WTC11 (cell line): ENCODE measurements around the gene GTPBP3. TPM values are rescaled to one million over a fixed set of nuclear protein-coding genes. Genes with fewer than 3 reads are reported as not detected.

Source experiments
- ATAC-seq: fragments of 200-7000 bp; cut with Tn5 transposase; 2 replicates; pipeline ENCODE4 v1.10.0; 2021; ENCODE audit warnings: mild to moderate bottlenecking, moderate library complexity
- CTCF ChIA-PET: fragments of 300-600 bp; sonication (Branson Sonifier 250); formaldehyde crosslinking; loops from one replicate; lab custom pipeline; 2021; ENCODE audit warnings: antibody characterized with exemption; lab: Charles Lee
- POLR2A ChIA-PET: fragments of 350-600 bp; sonication (Branson Sonifier 250); formaldehyde crosslinking; loops from one replicate; lab custom pipeline; 2021; ENCODE audit warnings: antibody characterized with exemption; lab: Charles Lee
- DNase-seq: peaks from one replicate; pipeline ENCODE4 v3.0.0; 2021; ENCODE audit warnings: low spot score
- H3K27ac Mint-ChIP-seq: 2 replicates; pipeline ENCODE4 v1.8.0; 2021; ENCODE audit warnings: mixed read lengths
- H3K27me3 Mint-ChIP-seq: 2 replicates; pipeline ENCODE4 v1.8.0; 2021; ENCODE audit warnings: low read depth, mild to moderate bottlenecking, moderate library complexity, mixed read lengths
- H3K36me3 Mint-ChIP-seq: 2 replicates; pipeline ENCODE4 v1.8.0; 2021; ENCODE audit warnings: mixed read lengths
- H3K4me1 Mint-ChIP-seq: 2 replicates; pipeline ENCODE4 v1.8.0; 2022; ENCODE audit warnings: mixed read lengths
- H3K4me3 Mint-ChIP-seq: 2 replicates; pipeline ENCODE4 v1.8.0; 2021; ENCODE audit warnings: mild to moderate bottlenecking, moderate library complexity, mixed read lengths
- H3K9me3 Mint-ChIP-seq: 2 replicates; pipeline ENCODE4 v1.8.0; 2021; ENCODE audit warnings: mixed read lengths
- CREM ChIP-seq: sonication (generic); formaldehyde crosslinking; IDR thresholded peaks from 2 replicates; pipeline ENCODE4 v1.8.1; 2022; ENCODE audit warnings: mild to moderate bottlenecking, missing genetic modification reagents, moderate library complexity
- ESRRA ChIP-seq: sonication (generic); formaldehyde crosslinking; IDR thresholded peaks from 2 replicates; pipeline ENCODE4 v1.8.1; 2022; ENCODE audit warnings: mild to moderate bottlenecking, missing genetic modification reagents, borderline replicate concordance
- GRHL2 ChIP-seq: fragments of 250-450 bp; sonication (Bioruptor Pico); IDR thresholded peaks from 2 replicates; pipeline ENCODE4 v1.8.0; 2022; ENCODE audit warnings: mild to moderate bottlenecking, moderate library complexity; ENCODE audit not compliant: insufficient replicate concordance, severe bottlenecking
- GTF2I ChIP-seq: fragments of 250-450 bp; sonication (Bioruptor Pico); conservative IDR thresholded peaks from 2 replicates; pipeline ENCODE4 v1.4.0; 2021; ENCODE audit warnings: mild to moderate bottlenecking
- MYBL2 ChIP-seq: sonication (generic); formaldehyde crosslinking; IDR thresholded peaks from 2 replicates; pipeline ENCODE4 v1.8.1; 2023; ENCODE audit warnings: mild to moderate bottlenecking, moderate library complexity, missing genetic modification reagents
- NFE2L1 ChIP-seq: sonication (generic); formaldehyde crosslinking; IDR thresholded peaks from 2 replicates; pipeline ENCODE4 v1.8.1; 2023; ENCODE audit warnings: missing genetic modification reagents
- NR3C1 ChIP-seq: sonication (generic); formaldehyde crosslinking; conservative IDR thresholded peaks from 2 replicates; pipeline ENCODE4 v1.8.1; 2023; ENCODE audit warnings: low read depth, mild to moderate bottlenecking, missing genetic modification reagents
- TP53 ChIP-seq: sonication (generic); formaldehyde crosslinking; IDR thresholded peaks from 2 replicates; pipeline ENCODE4 v1.8.1; 2023; ENCODE audit warnings: mild to moderate bottlenecking, missing genetic modification reagents
- ZNF121 ChIP-seq: sonication (generic); formaldehyde crosslinking; IDR thresholded peaks from 2 replicates; pipeline ENCODE4 v1.8.0; 2023; ENCODE audit warnings: missing genetic modification reagents
- ZNF232 ChIP-seq: sonication (generic); formaldehyde crosslinking; IDR thresholded peaks from 2 replicates; pipeline ENCODE4 v1.8.0; 2022; ENCODE audit warnings: mild to moderate bottlenecking, missing genetic modification reagents
- ZNF416 ChIP-seq: fragments of 250-450 bp; sonication (Bioruptor Pico); IDR thresholded peaks from 2 replicates; pipeline ENCODE4 v1.9.0; 2021; ENCODE audit warnings: mild to moderate bottlenecking, inconsistent platforms
- ZNF423 ChIP-seq: fragments of 250-450 bp; sonication (Bioruptor Pico); IDR thresholded peaks from 2 replicates; pipeline ENCODE4 v2.1.2; 2022; ENCODE audit warnings: mild to moderate bottlenecking, moderate library complexity
- total RNA-seq: library from RNA; stranded (reverse); gene quantifications from 3 replicates; pipeline ENCODE4 v1.2.3, GENCODE V29; 2021
- TF ChIP-seq, protein P1 (sequence below): sonication (generic); formaldehyde crosslinking; IDR thresholded peaks from 2 replicates; pipeline ENCODE4 v1.8.0; 2023; ENCODE audit warnings: missing genetic modification reagents
- TF ChIP-seq, protein P2 (sequence below): fragments of 200-600 bp; IDR thresholded peaks from 2 replicates; pipeline ENCODE4 v1.8.0; 2022; ENCODE audit warnings: antibody characterized with exemption
- TF ChIP-seq, protein P3 (sequence below): sonication (generic); formaldehyde crosslinking; IDR thresholded peaks from 2 replicates; pipeline ENCODE4 v1.8.0; 2022; ENCODE audit warnings: mild to moderate bottlenecking, missing genetic modification reagents
- TF ChIP-seq, protein P4 (sequence below): sonication (generic); formaldehyde crosslinking; IDR thresholded peaks from 2 replicates; pipeline ENCODE4 v1.8.1; 2023; ENCODE audit warnings: mild to moderate bottlenecking, missing genetic modification reagents, borderline replicate concordance

Gene GTPBP3
- total RNA-seq, 1 experiment from 2014 or later, result 93.0 TPM

DNA sequence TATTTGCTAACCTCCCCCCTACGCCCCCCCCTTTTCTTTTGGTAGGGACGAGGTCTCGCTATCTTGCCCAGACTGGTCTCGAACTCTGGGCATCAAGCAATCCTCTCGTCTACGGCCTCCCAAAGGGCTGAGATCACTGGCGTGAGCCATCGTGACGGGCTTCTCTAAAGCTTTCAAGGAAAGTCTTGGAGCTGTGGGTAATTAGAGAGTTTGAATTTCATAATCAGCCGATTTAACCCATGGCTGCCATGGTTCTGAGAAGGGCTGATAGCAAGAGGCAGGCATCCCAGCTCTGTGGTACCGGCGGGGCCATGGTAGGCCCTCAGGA lies 33.4 kb upstream of the GTPBP3 start:
- H3K27ac Mint-ChIP-seq, result peak overlapping the region; percentile 57; the same call in 1 of the 2 replicates
- peak overlapping the region; percentile 68 for H3K4me3 Mint-ChIP-seq
- TF ChIP-seq GRHL2, result no peak
- no peak for TF ChIP-seq NR3C1
- TF ChIP-seq, protein P1, sequence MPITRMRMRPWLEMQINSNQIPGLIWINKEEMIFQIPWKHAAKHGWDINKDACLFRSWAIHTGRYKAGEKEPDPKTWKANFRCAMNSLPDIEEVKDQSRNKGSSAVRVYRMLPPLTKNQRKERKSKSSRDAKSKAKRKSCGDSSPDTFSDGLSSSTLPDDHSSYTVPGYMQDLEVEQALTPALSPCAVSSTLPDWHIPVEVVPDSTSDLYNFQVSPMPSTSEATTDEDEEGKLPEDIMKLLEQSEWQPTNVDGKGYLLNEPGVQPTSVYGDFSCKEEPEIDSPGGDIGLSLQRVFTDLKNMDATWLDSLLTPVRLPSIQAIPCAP (CRISPR knock-in tag), result no peak
- TF ChIP-seq, protein P2, sequence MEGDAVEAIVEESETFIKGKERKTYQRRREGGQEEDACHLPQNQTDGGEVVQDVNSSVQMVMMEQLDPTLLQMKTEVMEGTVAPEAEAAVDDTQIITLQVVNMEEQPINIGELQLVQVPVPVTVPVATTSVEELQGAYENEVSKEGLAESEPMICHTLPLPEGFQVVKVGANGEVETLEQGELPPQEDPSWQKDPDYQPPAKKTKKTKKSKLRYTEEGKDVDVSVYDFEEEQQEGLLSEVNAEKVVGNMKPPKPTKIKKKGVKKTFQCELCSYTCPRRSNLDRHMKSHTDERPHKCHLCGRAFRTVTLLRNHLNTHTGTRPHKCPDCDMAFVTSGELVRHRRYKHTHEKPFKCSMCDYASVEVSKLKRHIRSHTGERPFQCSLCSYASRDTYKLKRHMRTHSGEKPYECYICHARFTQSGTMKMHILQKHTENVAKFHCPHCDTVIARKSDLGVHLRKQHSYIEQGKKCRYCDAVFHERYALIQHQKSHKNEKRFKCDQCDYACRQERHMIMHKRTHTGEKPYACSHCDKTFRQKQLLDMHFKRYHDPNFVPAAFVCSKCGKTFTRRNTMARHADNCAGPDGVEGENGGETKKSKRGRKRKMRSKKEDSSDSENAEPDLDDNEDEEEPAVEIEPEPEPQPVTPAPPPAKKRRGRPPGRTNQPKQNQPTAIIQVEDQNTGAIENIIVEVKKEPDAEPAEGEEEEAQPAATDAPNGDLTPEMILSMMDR, result 0 out of 2 replicates have a peak, but pooled peaks have one; percentile 2
- H3K36me3 Mint-ChIP-seq, result peaks cover 6% of the 10 kb centered on the region
- H3K9me3 Mint-ChIP-seq, result no peaks in the 10 kb centered on the region
- CTCF ChIA-PET, result interaction anchor here (0.7 to 2.1 kb wide), 7 partner anchors 11 to 178 kb away, joined by 3 to 8 read pairs (median 4); no protein-coding TSS in a partner anchor
- peaks cover 37% of the 10 kb centered on the region for H3K4me1 Mint-ChIP-seq
- POLR2A ChIA-PET, result no interaction called here
- no peak for DNase-seq
- no peak for ATAC-seq
- no peaks in the 10 kb centered on the region for H3K27me3 Mint-ChIP-seq

DNA sequence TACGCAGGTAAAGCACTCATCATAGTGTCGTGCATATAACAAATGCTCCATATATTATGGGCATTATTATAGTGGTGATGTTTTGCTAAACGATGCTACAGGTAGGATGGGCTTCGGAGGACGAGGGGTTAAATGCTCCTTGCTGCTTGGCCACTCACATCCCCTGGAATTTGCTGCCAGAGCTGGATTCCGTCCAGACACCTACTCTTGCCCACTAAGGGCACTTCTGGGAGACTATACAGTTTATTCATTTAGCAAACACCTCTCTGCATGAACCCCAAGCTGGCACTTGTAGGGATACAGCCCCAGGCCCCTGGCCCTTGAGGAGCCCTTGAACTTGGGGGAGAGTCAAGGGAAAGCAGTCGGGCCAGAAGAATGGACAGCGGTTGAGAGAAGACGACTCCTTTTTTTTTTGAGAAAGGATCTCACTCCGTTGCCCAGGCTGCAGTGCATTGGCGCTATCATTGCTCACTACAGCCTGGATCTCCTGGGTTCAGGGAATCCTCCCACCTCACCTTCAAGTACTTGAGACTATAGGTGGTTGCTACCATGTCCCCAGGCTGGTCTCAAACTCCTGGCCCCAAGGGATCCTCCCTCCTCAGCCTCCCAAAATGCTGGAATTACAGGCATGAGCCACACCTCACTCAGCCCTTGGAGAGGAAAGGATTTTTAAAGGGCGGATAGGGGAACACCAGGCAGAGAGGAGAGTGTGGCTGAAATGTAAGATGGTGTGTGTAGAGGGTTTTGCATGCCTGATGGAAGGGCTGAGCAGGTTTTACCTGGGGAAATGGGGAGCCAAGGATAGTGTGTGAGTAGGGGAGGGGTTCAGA lies 32.8 kb upstream of the GTPBP3 start:
- peak overlapping the region; percentile 81 for H3K27ac Mint-ChIP-seq
- no peak for DNase-seq
- H3K4me1 Mint-ChIP-seq, result peaks cover 39% of the 10 kb centered on the region
- H3K36me3 Mint-ChIP-seq, result peaks cover 5% of the 10 kb centered on the region
- H3K27me3 Mint-ChIP-seq, result no peaks in the 10 kb centered on the region
- CTCF ChIA-PET, result interaction anchor here (0.5 to 3.1 kb wide), 27 partner anchors 8 to 272 kb away, joined by 3 to 60 read pairs (median 5); partner anchors contain the start of genes ANKLE1, BABAM1 and USE1
- H3K4me3 Mint-ChIP-seq, result peak overlapping the region; percentile 89
- POLR2A ChIA-PET, result interaction anchor here (0.5 to 1.3 kb wide), 8 partner anchors 8 to 100 kb away, joined by 3 to 17 read pairs (median 6); partner anchors contain the start of gene BST2
- H3K9me3 Mint-ChIP-seq, result no peaks in the 10 kb centered on the region
- no peak for TF ChIP-seq GTF2I (CRISPR knock-in tag)
- peak; percentile 89; the same call in 1 of the 2 replicates for TF ChIP-seq ZNF121 (CRISPR knock-in tag)
- no peak for ATAC-seq

DNA sequence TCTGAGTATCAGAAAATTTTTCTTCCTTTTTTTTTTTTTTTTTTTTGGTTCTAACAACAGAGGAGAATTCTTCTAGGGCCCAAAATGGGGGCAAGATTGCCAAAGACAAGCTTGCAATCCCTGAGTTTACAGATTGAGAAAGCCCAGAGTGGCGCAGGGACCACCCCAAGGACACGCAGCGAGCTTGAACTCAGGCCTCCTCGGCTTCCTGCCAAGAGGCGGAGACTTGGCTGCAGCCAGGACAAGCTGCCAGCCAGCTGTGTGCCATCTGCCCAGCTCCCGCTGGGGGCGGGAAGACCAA lies 32.2 kb upstream of the GTPBP3 start:
- peak overlapping the region; percentile 81; the same call in 1 of the 2 replicates for H3K27ac Mint-ChIP-seq
- ChIA-PET POLR2A (interaction anchor here (0.5 to 1.3 kb wide), 8 partner anchors 9 to 100 kb away, joined by 3 to 17 read pairs (median 6); partner anchors contain the start of gene BST2), CTCF (interaction anchor here (0.5 to 3.1 kb wide), 24 partner anchors 9 to 272 kb away, joined by 3 to 60 read pairs (median 5); partner anchors contain the start of genes ANKLE1, BABAM1 and USE1)
- H3K36me3 Mint-ChIP-seq, result peaks cover 4% of the 10 kb centered on the region
- no peak for DNase-seq
- no peaks in the 10 kb centered on the region for H3K27me3 Mint-ChIP-seq
- peaks cover 41% of the 10 kb centered on the region for H3K4me1 Mint-ChIP-seq
- H3K4me3 Mint-ChIP-seq, result peak overlapping the region; percentile 89
- no peaks in the 10 kb centered on the region for H3K9me3 Mint-ChIP-seq
- ATAC-seq, result no peak
- TF ChIP-seq ESRRA (no peak), CREM (CRISPR knock-in tag) (no peak; the same call in 1 of the 2 replicates), ZNF416 (CRISPR knock-in tag) (0 out of 2 replicates have a peak, but pooled peaks have one; percentile 87), NFE2L1 (CRISPR knock-in tag) (no peak), MYBL2 (CRISPR knock-in tag) (peak; percentile 20; the same call in 1 of the 2 replicates), ZNF232 (CRISPR knock-in tag) (no peak), ZNF423 (CRISPR knock-in tag) (peak; percentile 86; the same call in 1 of the 2 replicates), TP53 (CRISPR knock-in tag) (no peak)
- TF ChIP-seq, protein P3, sequence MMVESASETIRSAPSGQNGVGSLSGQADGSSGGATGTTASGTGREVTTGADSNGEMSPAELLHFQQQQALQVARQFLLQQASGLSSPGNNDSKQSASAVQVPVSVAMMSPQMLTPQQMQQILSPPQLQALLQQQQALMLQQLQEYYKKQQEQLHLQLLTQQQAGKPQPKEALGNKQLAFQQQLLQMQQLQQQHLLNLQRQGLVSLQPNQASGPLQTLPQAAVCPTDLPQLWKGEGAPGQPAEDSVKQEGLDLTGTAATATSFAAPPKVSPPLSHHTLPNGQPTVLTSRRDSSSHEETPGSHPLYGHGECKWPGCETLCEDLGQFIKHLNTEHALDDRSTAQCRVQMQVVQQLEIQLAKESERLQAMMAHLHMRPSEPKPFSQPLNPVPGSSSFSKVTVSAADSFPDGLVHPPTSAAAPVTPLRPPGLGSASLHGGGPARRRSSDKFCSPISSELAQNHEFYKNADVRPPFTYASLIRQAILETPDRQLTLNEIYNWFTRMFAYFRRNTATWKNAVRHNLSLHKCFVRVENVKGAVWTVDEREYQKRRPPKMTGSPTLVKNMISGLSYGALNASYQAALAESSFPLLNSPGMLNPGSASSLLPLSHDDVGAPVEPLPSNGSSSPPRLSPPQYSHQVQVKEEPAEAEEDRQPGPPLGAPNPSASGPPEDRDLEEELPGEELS (CRISPR knock-in tag), result peak; percentile 66
- TF ChIP-seq, protein P4, sequence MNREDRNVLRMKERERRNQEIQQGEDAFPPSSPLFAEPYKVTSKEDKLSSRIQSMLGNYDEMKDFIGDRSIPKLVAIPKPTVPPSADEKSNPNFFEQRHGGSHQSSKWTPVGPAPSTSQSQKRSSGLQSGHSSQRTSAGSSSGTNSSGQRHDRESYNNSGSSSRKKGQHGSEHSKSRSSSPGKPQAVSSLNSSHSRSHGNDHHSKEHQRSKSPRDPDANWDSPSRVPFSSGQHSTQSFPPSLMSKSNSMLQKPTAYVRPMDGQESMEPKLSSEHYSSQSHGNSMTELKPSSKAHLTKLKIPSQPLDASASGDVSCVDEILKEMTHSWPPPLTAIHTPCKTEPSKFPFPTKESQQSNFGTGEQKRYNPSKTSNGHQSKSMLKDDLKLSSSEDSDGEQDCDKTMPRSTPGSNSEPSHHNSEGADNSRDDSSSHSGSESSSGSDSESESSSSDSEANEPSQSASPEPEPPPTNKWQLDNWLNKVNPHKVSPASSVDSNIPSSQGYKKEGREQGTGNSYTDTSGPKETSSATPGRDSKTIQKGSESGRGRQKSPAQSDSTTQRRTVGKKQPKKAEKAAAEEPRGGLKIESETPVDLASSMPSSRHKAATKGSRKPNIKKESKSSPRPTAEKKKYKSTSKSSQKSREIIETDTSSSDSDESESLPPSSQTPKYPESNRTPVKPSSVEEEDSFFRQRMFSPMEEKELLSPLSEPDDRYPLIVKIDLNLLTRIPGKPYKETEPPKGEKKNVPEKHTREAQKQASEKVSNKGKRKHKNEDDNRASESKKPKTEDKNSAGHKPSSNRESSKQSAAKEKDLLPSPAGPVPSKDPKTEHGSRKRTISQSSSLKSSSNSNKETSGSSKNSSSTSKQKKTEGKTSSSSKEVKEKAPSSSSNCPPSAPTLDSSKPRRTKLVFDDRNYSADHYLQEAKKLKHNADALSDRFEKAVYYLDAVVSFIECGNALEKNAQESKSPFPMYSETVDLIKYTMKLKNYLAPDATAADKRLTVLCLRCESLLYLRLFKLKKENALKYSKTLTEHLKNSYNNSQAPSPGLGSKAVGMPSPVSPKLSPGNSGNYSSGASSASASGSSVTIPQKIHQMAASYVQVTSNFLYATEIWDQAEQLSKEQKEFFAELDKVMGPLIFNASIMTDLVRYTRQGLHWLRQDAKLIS, result no peak
